ENCODE data around the gene PPP1R18. TPM values are rescaled to one million over a fixed set of nuclear protein-coding genes. Genes with fewer than 3 reads are reported as not detected.

The PPP1R18 gene
- total and polyA plus RNA-seq, 9 of the 15 experiments (the other 6 are each of a cell fraction or from before 2014, with no cell fraction given): 12.0 to 99.2 (median 42.6) TPM

- TF ChIP-seq, protein P1, sequence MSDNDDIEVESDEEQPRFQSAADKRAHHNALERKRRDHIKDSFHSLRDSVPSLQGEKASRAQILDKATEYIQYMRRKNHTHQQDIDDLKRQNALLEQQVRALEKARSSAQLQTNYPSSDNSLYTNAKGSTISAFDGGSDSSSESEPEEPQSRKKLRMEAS (CRISPR knock-in tag; IDR thresholded peaks at IDR 0.05): no peak
- no peak for TF ChIP-seq HOMEZ (CRISPR knock-in tag; IDR thresholded peaks at IDR 0.05)
- TF ChIP-seq CTCFL (IDR thresholded peaks at IDR 0.05; ENCODE audit: borderline replicate concordance, insufficient read depth, low read depth, low read length, poor library complexity, severe bottlenecking): no peak
- TF ChIP-seq E2F1 (CRISPR knock-in tag; IDR thresholded peaks at IDR 0.05): no peak
- no peak for TF ChIP-seq GABPB2 (CRISPR knock-in tag; conservative IDR thresholded peaks at IDR 0.05)
- no peak for TF ChIP-seq PHTF2 (CRISPR knock-in tag; IDR thresholded peaks at IDR 0.05)
- no peak for TF ChIP-seq PURB (CRISPR knock-in tag; IDR thresholded peaks at IDR 0.05; ENCODE audit: low read depth)
- TF ChIP-seq ZNF436 (CRISPR knock-in tag; IDR thresholded peaks at IDR 0.05): no peak
- no peak for TF ChIP-seq PHB (CRISPR knock-in tag; IDR thresholded peaks at IDR 0.05)
- no peak for TF ChIP-seq HOXB6 (CRISPR knock-in tag; IDR thresholded peaks at IDR 0.05; ENCODE audit: borderline replicate concordance)
- TF ChIP-seq SLC30A9 (CRISPR knock-in tag; IDR thresholded peaks at IDR 0.05): no peak
- no peak for TF ChIP-seq RBM14 (IDR thresholded peaks at IDR 0.05; ENCODE audit: borderline replicate concordance, insufficient read depth, low read depth, low read length)
- TF ChIP-seq EP400 (IDR thresholded peaks at IDR 0.05): no peak
- TF ChIP-seq ZBTB11 (CRISPR knock-in tag; IDR thresholded peaks at IDR 0.05): peak in 1 of 3 experiments; percentile 93; a peak in 4 of 6 replicates
- no peak for TF ChIP-seq NFE2L1 (tag; IDR thresholded peaks at IDR 0.05; ENCODE audit: borderline replicate concordance, low read depth)
These were observed 4.0 kb downstream of the PPP1R18 start (continued) for GRCh38 chr6:30682143-30683117.
